B cell (primary cell): ENCODE measurements around the gene ABCA6. TPM values are rescaled to one million over a fixed set of nuclear protein-coding genes. Genes with fewer than 3 reads are reported as not detected.

ENCODE experiments used
- ATAC-seq: fragments of 200-7000 bp; cut with Tn5 transposase; one replicate; pipeline ENCODE4 v1.10.0; 2021; ENCODE audit warnings: low read depth, mild to moderate bottlenecking, moderate number of reproducible peaks, moderate library complexity
- CTCF ChIA-PET: fragments of 350-600 bp; sonication (Branson Sonifier 250); formaldehyde crosslinking; loops from one replicate; lab custom pipeline; 2021; ENCODE audit warnings: antibody characterized with exemption, inconsistent platforms; lab: Charles Lee
- POLR2A ChIA-PET: fragments of 350-600 bp; sonication (Branson Sonifier 250); formaldehyde crosslinking; loops from one replicate; lab custom pipeline; 2021; ENCODE audit warnings: antibody characterized with exemption; lab: Charles Lee
- DNase-seq: peaks from one replicate; pipeline ENCODE4 v3.0.0; 2013
- H2AFZ ChIP-seq: 2 replicates; pipeline ENCODE4 v1.6.1; 2012; ENCODE audit warnings: mild to moderate bottlenecking, low read depth, low read length; ENCODE audit not compliant: insufficient read depth, poor library complexity, severe bottlenecking
- H3K27ac ChIP-seq, 2 donors: 1 replicate in 1 of 2; 2 replicates in 1 of 2; pipeline ENCODE4 v1.5.1; 2012 to 2013; ENCODE audit warnings: low read length in 2 of 2, mild to moderate bottlenecking in 2 of 2, moderate library complexity in 1 of 2
- H3K27me3 ChIP-seq, 4 experiments: fragments of 200-600 bp in 1 of 4; sonication (generic) in 1 of 4; replicated peaks in 1 of 4; 1 replicate in 2 of 4; 2 replicates in 2 of 4; pipeline versions ENCODE4 v1.6.1 to v1.7.0; 2013 to 2016; ENCODE audit warnings: low read length in 3 of 4, mild to moderate bottlenecking in 2 of 4, mixed read lengths in 1 of 4, moderate library complexity in 1 of 4; ENCODE audit not compliant: insufficient read depth in 4 of 4, control insufficient read depth in 3 of 4; ENCODE audit errors: control extremely low read depth in 1 of 4
- H3K36me3 ChIP-seq, 2 experiments: replicated peaks in 1 of 2; 1 replicate in 1 of 2; 2 replicates in 1 of 2; pipeline versions ENCODE4 v1.6.1 to v1.7.1; 2013; ENCODE audit warnings: low read length in 1 of 2; ENCODE audit not compliant: insufficient read depth in 2 of 2, control insufficient read depth in 1 of 2; ENCODE audit errors: control extremely low read depth in 1 of 2, extremely low read depth in 1 of 2
- H3K4me1 ChIP-seq, 2 donors: fragments of 200-600 bp in 1 of 2; sonication (generic) in 1 of 2; 1 replicate in 1 of 2; 2 replicates in 1 of 2; pipeline versions ENCODE4 v1.5.1 to v1.6.1; 2013 to 2017; ENCODE audit warnings: low read length in 2 of 2; ENCODE audit not compliant: control insufficient read depth in 2 of 2, insufficient read depth in 2 of 2
- H3K4me2 ChIP-seq: replicated peaks from 2 replicates; pipeline ENCODE3; 2012; ENCODE audit warnings: mild to moderate bottlenecking, low read depth, low read length; ENCODE audit not compliant: poor library complexity, severe bottlenecking
- H3K4me3 ChIP-seq, 5 experiments: fragments of 200-600 bp in 1 of 5; sonication (generic) in 1 of 5; 1 replicate in 3 of 5; 2 replicates in 2 of 5; pipeline versions ENCODE4 v1.5.1 to v1.7.0; 2011 to 2016; ENCODE audit warnings: low read length in 4 of 5, mild to moderate bottlenecking in 4 of 5, low read depth in 2 of 5, control low read depth in 1 of 5, moderate library complexity in 1 of 5; ENCODE audit not compliant: insufficient read depth in 1 of 5; ENCODE audit errors: control extremely low read depth in 1 of 5, extremely low read depth in 1 of 5
- H3K79me2 ChIP-seq: fragments of 200-600 bp; sonication (generic); one replicate; pipeline ENCODE4 v1.6.0; 2016; ENCODE audit warnings: low read length; ENCODE audit not compliant: control insufficient read depth, insufficient read depth
- H3K9ac ChIP-seq: fragments of 200-600 bp; sonication (generic); 2 replicates; pipeline ENCODE4 v1.6.1; 2017; ENCODE audit warnings: mild to moderate bottlenecking, low read length, moderate library complexity
- H3K9me3 ChIP-seq, 3 donors: one replicate each; pipeline versions ENCODE4 v1.6.1 to v1.7.1; 2013; ENCODE audit warnings: low read length in 2 of 3; ENCODE audit not compliant: control insufficient read depth in 2 of 3, insufficient read depth in 1 of 3; ENCODE audit errors: control extremely low read depth in 1 of 3
- H4K20me1 ChIP-seq: 2 replicates; pipeline ENCODE4 v1.6.0; 2012; ENCODE audit warnings: mild to moderate bottlenecking, low read length; ENCODE audit not compliant: insufficient read depth, control insufficient read depth, poor library complexity, severe bottlenecking
- H3K27ac Mint-ChIP-seq: one replicate; pipeline ENCODE4 v1.8.0; 2021; ENCODE audit warnings: mixed read lengths
- H3K27me3 Mint-ChIP-seq: one replicate; pipeline ENCODE4 v1.8.0; 2021; ENCODE audit warnings: mixed read lengths
- H3K4me1 Mint-ChIP-seq: one replicate; pipeline ENCODE4 v1.8.0; 2021; ENCODE audit warnings: mixed read lengths
- H3K4me3 Mint-ChIP-seq: one replicate; pipeline ENCODE4 v1.8.0; 2021; ENCODE audit warnings: mixed read lengths
- H3K9me3 Mint-ChIP-seq: one replicate; pipeline ENCODE4 v1.8.0; 2022; ENCODE audit warnings: mixed read lengths; ENCODE audit not compliant: insufficient read depth
- CTCF ChIP-seq: fragments of 200-600 bp; IDR thresholded peaks from one replicate; pipeline ENCODE4 v1.8.0; 2022; ENCODE audit warnings: antibody characterized with exemption, mild to moderate bottlenecking
- EZH2 ChIP-seq: IDR thresholded peaks from 2 replicates; pipeline ENCODE4 v1.6.1; 2012; ENCODE audit warnings: borderline replicate concordance, low read depth, mild to moderate bottlenecking, moderate library complexity, low read length; ENCODE audit not compliant: insufficient read depth, poor library complexity, severe bottlenecking
- WGBS: methylation state at CpG from one replicate; pipeline ENCODE4 v1.1.5; 2013; ENCODE audit warnings: missing lambda C conversion rate; ENCODE audit not compliant: insufficient coverage; 5-methylcytosine and 5-hydroxymethylcytosine counted together
- intact Hi-C: fragments of 100-400 bp; cut with micrococcal nuclease; formaldehyde crosslinking; loops from one replicate; pipeline ENCODE4 v1.10.0; 2022
- polyA plus RNA-seq: library from polyadenylated mRNA; depleted of rRNA; stranded (reverse); fragments of >200 nt; gene quantifications from 2 replicates; pipeline ENCODE4 v1.2.3, GENCODE V29; 2012
- total RNA-seq, 2 donors: library from RNA; stranded (reverse); fragments of 120-200 nt in 1 of 2; gene quantifications; 1 replicate in 1 of 2; 2 replicates in 1 of 2; pipeline versions ENCODE4 v1.2.3 to v1.2.4, GENCODE V29; 2013 to 2022

Gene ABCA6
- total and polyA plus RNA-seq, 2 donors (not counting 1 experiment from before 2014, with no cell fraction given), result 0.18 to 1.4 TPM

GRCh38 chr17:69166957-69167356 lies 25.3 kb upstream of the ABCA6 start:
- no peaks in the 10 kb centered on the region for H3K36me3 ChIP-seq
- no peaks in the 10 kb centered on the region for H3K27me3 ChIP-seq
- POLR2A ChIA-PET, result no interaction called here
- H3K4me1 Mint-ChIP-seq, result peaks cover 6% of the 10 kb centered on the region
- H3K27me3 Mint-ChIP-seq, result no peaks in the 10 kb centered on the region
- H3K4me2 ChIP-seq, result no peak overlapping the region
- no peak overlapping the region for H3K4me3 Mint-ChIP-seq
- peaks cover 0 to 6% of the 10 kb centered on the region in 2 donors for H3K4me1 ChIP-seq
- no peak overlapping the region for H3K9ac ChIP-seq
- TF ChIP-seq EZH2 (no peak), CTCF (no peak)
- H3K4me3 ChIP-seq, result no peak overlapping the region
- WGBS, result 100% methylated on average over 2 of the region's 2 CpGs
- intact Hi-C loops, result no loop called here
- no peaks in the 10 kb centered on the region for H3K9me3 Mint-ChIP-seq
- CTCF ChIA-PET, result no interaction called here
- no peaks in the 10 kb centered on the region for H3K79me2 ChIP-seq
- H3K9me3 ChIP-seq, result peaks cover 0 to 2% (median 0%) of the 10 kb centered on the region in 3 donors
- no peak overlapping the region for H3K27ac Mint-ChIP-seq
- DNase-seq, result no peak
- no peaks in the 10 kb centered on the region for H4K20me1 ChIP-seq
- H2AFZ ChIP-seq, result no peak overlapping the region
- no peak overlapping the region for H3K27ac ChIP-seq
- ATAC-seq, result no peak

- Histone ChIP-seq H3K79me2 (no peaks in the 10 kb centered on the region), H3K4me3 (no peak overlapping the region), H3K27ac (no peak overlapping the region), H3K9me3 (peaks cover 0 to 2% (median 0%) of the 10 kb centered on the region in 3 donors), H3K4me1 (no peaks in the 10 kb centered on the region), H3K27me3 (no peaks in the 10 kb centered on the region), H3K4me2 (no peak overlapping the region), H4K20me1 (no peaks in the 10 kb centered on the region), H3K9ac (no peak overlapping the region), H2AFZ (no peak overlapping the region), H3K36me3 (no peaks in the 10 kb centered on the region)
- H3K27me3 Mint-ChIP-seq, result no peaks in the 10 kb centered on the region
- H3K4me1 Mint-ChIP-seq, result no peaks in the 10 kb centered on the region
- H3K4me3 Mint-ChIP-seq, result no peak overlapping the region
- CTCF ChIA-PET, result no interaction called here
- TF ChIP-seq CTCF (no peak), EZH2 (no peak)
- no peaks in the 10 kb centered on the region for H3K9me3 Mint-ChIP-seq
- DNase-seq (no peak), ATAC-seq (no peak)
- intact Hi-C loops, result no loop called here
- no peak overlapping the region for H3K27ac Mint-ChIP-seq
- POLR2A ChIA-PET, result no interaction called here
Observed at GRCh38 chr17:69164206-69164605, 22.5 kb upstream of the ABCA6 start.
